ENCODE data around the gene CTNNA1.

Gene CTNNA1

GRCh38 chr5:138874241-138874640, 121.0 kb downstream of the CTNNA1 start:
- no peaks in the 10 kb centered on the region for H3K79me2 ChIP-seq (ENCODE audit: insufficient read depth, low read length)
- no peaks in the 10 kb centered on the region for H3K9me2 ChIP-seq (replicated peaks; ENCODE audit: insufficient read depth, low read length)
- no peaks in the 10 kb centered on the region for H4K20me1 ChIP-seq (ENCODE audit: low read depth, low read length)
- no peaks in the 10 kb centered on the region for H3K27me3 ChIP-seq (ENCODE audit: low read length)
- no peak overlapping the region for H3K4me2 ChIP-seq (ENCODE audit: low read depth, low read length, poor library complexity, severe bottlenecking)
- H3K9ac ChIP-seq (ENCODE audit: low read length): no peak overlapping the region
- no peak overlapping the region for H2AFZ ChIP-seq (ENCODE audit: low read depth, low read length, severe bottlenecking)
- TF ChIP-seq CTCF (IDR thresholded peaks at IDR 0.05; ENCODE audit: insufficient read depth, low read length, poor library complexity, severe bottlenecking) (no peak), EZH2phosphoT487 (conservative IDR thresholded peaks at IDR 0.05; ENCODE audit: low read length) (no peak)
- no peaks in the 10 kb centered on the region for H3K9me3 ChIP-seq (ENCODE audit: insufficient read depth, low read length)
- H3K27ac ChIP-seq (ENCODE audit: low read depth, low read length): no peak overlapping the region
- H3K4me3 ChIP-seq (ENCODE audit: insufficient read depth, low read length, poor library complexity, severe bottlenecking): no peak overlapping the region
- no peaks in the 10 kb centered on the region for H3F3A ChIP-seq (ENCODE audit: insufficient read depth)
- H3K36me3 ChIP-seq (ENCODE audit: low read length): no peaks in the 10 kb centered on the region

- TF ChIP-seq EZH2phosphoT487 (conservative IDR thresholded peaks at IDR 0.05; ENCODE audit: low read length) (no peak), CTCF (IDR thresholded peaks at IDR 0.05; ENCODE audit: insufficient read depth, low read length, poor library complexity, severe bottlenecking) (no peak)
- H3K4me3 ChIP-seq (ENCODE audit: insufficient read depth, low read length, poor library complexity, severe bottlenecking): no peak within 1 kb of the TSS
- H3K27ac ChIP-seq (ENCODE audit: low read depth, low read length): no peak within 1 kb of the TSS
- H2AFZ ChIP-seq (ENCODE audit: low read depth, low read length, severe bottlenecking): no peak within 1 kb of the TSS
- H3K36me3 ChIP-seq (ENCODE audit: low read length): no peaks in the 10 kb centered on the region
- H3K79me2 ChIP-seq (ENCODE audit: insufficient read depth, low read length): no peaks in the 10 kb centered on the region
- no peaks in the 10 kb centered on the region for H4K20me1 ChIP-seq (ENCODE audit: low read depth, low read length)
- no peaks in the 10 kb centered on the region for H3K9me2 ChIP-seq (replicated peaks; ENCODE audit: insufficient read depth, low read length)
- H3K9ac ChIP-seq (ENCODE audit: low read length): no peak within 1 kb of the TSS
- H3K4me2 ChIP-seq (ENCODE audit: low read depth, low read length, poor library complexity, severe bottlenecking): no peak within 1 kb of the TSS
- H3K9me3 ChIP-seq (ENCODE audit: insufficient read depth, low read length): no peaks in the 10 kb centered on the region
- no peaks in the 10 kb centered on the region for H3F3A ChIP-seq (ENCODE audit: insufficient read depth)
- H3K27me3 ChIP-seq (ENCODE audit: low read length): no peaks in the 10 kb centered on the region
These were observed 121.7 kb downstream of the CTNNA1 start, which contains the start of gene LRRTM2 for GRCh38 chr5:138874771-138875551. TSS of gene LRRTM2 (minus strand) at chr5:138875335. CDS start at chr5:138874911, 424 bp downstream.

GRCh38 chr5:138875552-138875875, 122.3 kb downstream of the CTNNA1 start:
- Histone ChIP-seq H3K9me3 (ENCODE audit: insufficient read depth, low read length) (no peaks in the 10 kb centered on the region), H3K4me3 (ENCODE audit: insufficient read depth, low read length, poor library complexity, severe bottlenecking) (no peak overlapping the region), H3K4me2 (ENCODE audit: low read depth, low read length, poor library complexity, severe bottlenecking) (no peak overlapping the region), H4K20me1 (ENCODE audit: low read depth, low read length) (no peaks in the 10 kb centered on the region), H3K79me2 (ENCODE audit: insufficient read depth, low read length) (no peaks in the 10 kb centered on the region), H3F3A (ENCODE audit: insufficient read depth) (no peaks in the 10 kb centered on the region), H3K36me3 (ENCODE audit: low read length) (no peaks in the 10 kb centered on the region), H3K9me2 (replicated peaks; ENCODE audit: insufficient read depth, low read length) (no peaks in the 10 kb centered on the region), H3K27me3 (ENCODE audit: low read length) (no peaks in the 10 kb centered on the region), H3K9ac (ENCODE audit: low read length) (no peak overlapping the region), H3K27ac (ENCODE audit: low read depth, low read length) (no peak overlapping the region), H2AFZ (ENCODE audit: low read depth, low read length, severe bottlenecking) (no peak overlapping the region)
- no peak for TF ChIP-seq CTCF (IDR thresholded peaks at IDR 0.05; ENCODE audit: insufficient read depth, low read length, poor library complexity, severe bottlenecking)
- TF ChIP-seq EZH2phosphoT487 (conservative IDR thresholded peaks at IDR 0.05; ENCODE audit: low read length): no peak

Data from SU-DHL-6 (cell line).